ENCODE data around the gene LY6G6C.
A peak's percentile ranks its signal among the peaks of the same experiment; 100 is the strongest.

Gene LY6G6C

GRCh38 chr6:31765910-31766794, 44.6 kb upstream of the LY6G6C start:
- H3K9me3 ChIP-seq (ENCODE audit: severe bottlenecking): peaks cover 2% of the 10 kb centered on the region
- no peak overlapping the region for H3K4me3 ChIP-seq (ENCODE audit: low read depth, low read length)
- H3K27ac ChIP-seq: no peak overlapping the region
- no peak for DNase-seq
- TF ChIP-seq CTCF (IDR thresholded peaks at IDR 0.05; ENCODE audit: low read depth, low read length): no peak
- H3K27me3 ChIP-seq (ENCODE audit: insufficient read depth, low read depth, severe bottlenecking): no peaks in the 10 kb centered on the region
- no peaks in the 10 kb centered on the region for H3K36me3 ChIP-seq

DNA sequence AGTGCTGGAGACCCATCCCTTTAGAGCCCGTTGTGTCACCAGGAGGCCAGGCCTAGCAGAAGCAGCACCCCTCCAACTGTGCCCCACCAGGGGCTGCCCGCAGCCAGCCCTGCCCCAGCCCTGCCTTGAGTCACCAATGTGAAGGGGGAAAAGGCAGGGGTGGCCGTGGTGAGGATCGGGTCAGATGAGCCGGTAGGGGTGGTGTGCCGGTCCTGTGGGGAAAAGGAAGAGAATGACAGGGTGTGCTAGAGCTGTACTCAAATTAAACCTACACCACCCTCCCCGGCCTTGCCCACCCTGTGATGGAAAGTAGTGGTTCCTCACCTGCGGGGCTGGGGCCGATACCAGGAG, 44.0 kb upstream of the LY6G6C start:
- DNase-seq: no peak
- Histone ChIP-seq H3K9me3 (ENCODE audit: severe bottlenecking) (peaks cover 2% of the 10 kb centered on the region), H3K27ac (no peak overlapping the region), H3K27me3 (ENCODE audit: insufficient read depth, low read depth, severe bottlenecking) (no peaks in the 10 kb centered on the region), H3K36me3 (no peaks in the 10 kb centered on the region), H3K4me3 (ENCODE audit: low read depth, low read length) (no peak overlapping the region)
- TF ChIP-seq CTCF (IDR thresholded peaks at IDR 0.05; ENCODE audit: low read depth, low read length): no peak

- no peak for DNase-seq
- Histone ChIP-seq H3K4me3 (ENCODE audit: low read depth, low read length) (no peak overlapping the region), H3K27ac (no peak overlapping the region), H3K27me3 (ENCODE audit: insufficient read depth, low read depth, severe bottlenecking) (no peaks in the 10 kb centered on the region), H3K36me3 (no peaks in the 10 kb centered on the region), H3K9me3 (ENCODE audit: severe bottlenecking) (peaks cover 2% of the 10 kb centered on the region)
- no peak for TF ChIP-seq CTCF (IDR thresholded peaks at IDR 0.05; ENCODE audit: low read depth, low read length)
Measured at GRCh38 chr6:31764198-31764597, 42.7 kb upstream of the LY6G6C start.

DNA sequence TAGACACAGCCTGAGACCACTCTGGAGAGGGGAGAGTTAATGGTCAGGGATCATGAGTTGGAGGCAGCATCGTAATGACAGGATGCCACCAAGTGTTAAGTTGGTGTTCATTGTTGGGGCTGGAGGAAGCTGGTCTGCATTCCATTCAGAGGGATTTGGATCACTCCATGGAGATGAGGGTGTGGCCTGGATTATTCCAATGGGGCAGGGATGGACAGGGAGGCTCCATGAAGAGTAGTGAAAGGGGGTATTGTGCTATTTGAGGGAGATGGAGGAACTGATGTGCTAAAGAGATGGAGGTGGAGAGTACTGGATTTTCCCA, 42.0 kb upstream of the LY6G6C start:
- H3K36me3 ChIP-seq: no peaks in the 10 kb centered on the region
- DNase-seq: peak; percentile 83
- no peak overlapping the region for H3K4me3 ChIP-seq (ENCODE audit: low read depth, low read length)
- H3K27ac ChIP-seq: no peak overlapping the region
- TF ChIP-seq CTCF (IDR thresholded peaks at IDR 0.05; ENCODE audit: low read depth, low read length): no peak; the same call in 1 of the 2 replicates
- H3K9me3 ChIP-seq (ENCODE audit: severe bottlenecking): peaks cover 5% of the 10 kb centered on the region
- no peaks in the 10 kb centered on the region for H3K27me3 ChIP-seq (ENCODE audit: insufficient read depth, low read depth, severe bottlenecking)

DNA sequence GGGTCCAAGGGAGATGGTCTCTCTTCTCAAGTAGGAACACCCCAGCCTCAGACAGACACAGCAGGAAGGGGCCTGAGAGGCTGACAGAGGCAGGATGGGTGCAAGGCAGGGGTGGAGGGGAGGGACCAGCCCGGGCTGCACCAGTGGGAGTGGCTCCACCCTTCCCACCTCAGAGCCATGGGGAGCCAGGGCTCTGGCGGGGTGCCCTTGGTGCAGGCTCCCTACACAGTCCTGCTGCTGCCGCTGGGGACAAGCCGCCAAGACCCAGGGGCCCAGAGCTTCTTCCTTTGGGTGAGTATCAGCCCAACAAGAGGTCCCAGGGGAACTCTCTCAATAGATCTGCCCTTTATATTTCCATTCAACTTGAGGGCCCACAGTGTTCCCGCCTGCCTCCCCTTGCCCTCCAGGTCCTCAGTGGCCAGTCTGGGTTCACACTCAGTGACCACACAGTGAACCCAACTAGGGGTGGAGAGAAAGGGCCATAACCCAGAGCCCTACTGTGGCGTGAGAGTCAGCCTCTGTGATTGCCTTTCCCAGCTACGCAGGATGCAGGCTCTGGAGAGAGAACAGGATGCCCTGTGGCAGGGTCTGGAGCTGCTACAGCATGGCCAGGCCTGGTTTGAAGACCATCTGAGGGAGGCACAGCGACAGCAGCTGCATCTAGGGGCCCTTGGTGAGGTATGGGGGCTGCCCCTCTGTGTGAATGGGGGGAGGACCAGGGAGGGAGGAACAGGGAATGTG, 41.5 kb upstream of the LY6G6C start:
- Histone ChIP-seq H3K27me3 (ENCODE audit: insufficient read depth, low read depth, severe bottlenecking) (no peaks in the 10 kb centered on the region), H3K9me3 (ENCODE audit: severe bottlenecking) (peaks cover 7% of the 10 kb centered on the region), H3K36me3 (no peaks in the 10 kb centered on the region), H3K27ac (peak overlapping the region; percentile 8; the same call in 1 of the 2 replicates), H3K4me3 (ENCODE audit: low read depth, low read length) (no peak overlapping the region)
- no peak for DNase-seq
- no peak for TF ChIP-seq CTCF (IDR thresholded peaks at IDR 0.05; ENCODE audit: low read depth, low read length)
